PFSK-1 (cell line): ENCODE results near the gene TRIM44.

Source experiments
- FOXP2 ChIP-seq: optimal IDR thresholded peaks from 2 replicates; pipeline ENCODE3; 2011; ENCODE audit warnings: borderline replicate concordance, control low read depth, inconsistent platforms; ENCODE audit not compliant: insufficient read depth; ENCODE audit errors: extremely low read length, extremely low read depth
- POLR2AphosphoS5 ChIP-seq: IDR thresholded peaks from 2 replicates; pipeline ENCODE4 v1.6.1; 2012; ENCODE audit warnings: low read depth, mild to moderate bottlenecking, control low read depth, low read length, moderate library complexity
- SIN3A ChIP-seq: IDR thresholded peaks from 2 replicates; pipeline ENCODE4 v1.6.1; 2012; ENCODE audit warnings: mild to moderate bottlenecking, low read length, moderate library complexity, borderline replicate concordance; ENCODE audit not compliant: insufficient read depth
- TAF1 ChIP-seq: IDR thresholded peaks from 2 replicates; pipeline ENCODE4 v1.6.1; 2012; ENCODE audit warnings: low read length, control low read depth, borderline replicate concordance; ENCODE audit not compliant: insufficient read depth
- TF ChIP-seq, protein P1 (sequence below), 2 experiments: IDR thresholded peaks; 2 replicates each; pipeline versions ENCODE4 v1.6.1 to v1.8.0; 2011 to 2012; ENCODE audit warnings: low read depth in 2 of 2, low read length in 2 of 2, control low read depth in 1 of 2, inconsistent platforms in 1 of 2, mild to moderate bottlenecking in 1 of 2, moderate library complexity in 1 of 2; ENCODE audit not compliant: insufficient read depth in 1 of 2

Gene TRIM44

DNA sequence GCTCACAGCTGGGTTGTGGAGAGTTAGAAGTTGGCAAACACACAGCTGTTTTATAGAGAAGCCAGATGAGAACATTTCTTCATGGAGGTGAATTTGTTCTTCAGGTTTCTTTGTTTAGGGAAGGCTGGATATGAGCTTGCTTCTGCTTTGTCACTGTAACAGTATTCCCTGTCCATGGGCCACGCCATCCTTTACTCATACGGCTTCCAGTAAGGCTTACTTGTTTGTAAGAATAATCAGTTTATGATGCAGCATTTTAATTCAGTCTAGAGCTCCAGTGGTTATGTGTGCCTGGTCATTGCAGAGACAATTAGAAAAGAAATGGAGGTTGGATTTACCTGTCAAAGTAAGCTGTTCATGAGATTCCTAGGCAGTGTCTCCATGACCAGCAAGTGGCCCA is 131.8 kb downstream of the TRIM44 start:
- TF ChIP-seq FOXP2 (no peak), TAF1 (no peak), SIN3A (no peak), POLR2AphosphoS5 (no peak)
- TF ChIP-seq, protein P1, sequence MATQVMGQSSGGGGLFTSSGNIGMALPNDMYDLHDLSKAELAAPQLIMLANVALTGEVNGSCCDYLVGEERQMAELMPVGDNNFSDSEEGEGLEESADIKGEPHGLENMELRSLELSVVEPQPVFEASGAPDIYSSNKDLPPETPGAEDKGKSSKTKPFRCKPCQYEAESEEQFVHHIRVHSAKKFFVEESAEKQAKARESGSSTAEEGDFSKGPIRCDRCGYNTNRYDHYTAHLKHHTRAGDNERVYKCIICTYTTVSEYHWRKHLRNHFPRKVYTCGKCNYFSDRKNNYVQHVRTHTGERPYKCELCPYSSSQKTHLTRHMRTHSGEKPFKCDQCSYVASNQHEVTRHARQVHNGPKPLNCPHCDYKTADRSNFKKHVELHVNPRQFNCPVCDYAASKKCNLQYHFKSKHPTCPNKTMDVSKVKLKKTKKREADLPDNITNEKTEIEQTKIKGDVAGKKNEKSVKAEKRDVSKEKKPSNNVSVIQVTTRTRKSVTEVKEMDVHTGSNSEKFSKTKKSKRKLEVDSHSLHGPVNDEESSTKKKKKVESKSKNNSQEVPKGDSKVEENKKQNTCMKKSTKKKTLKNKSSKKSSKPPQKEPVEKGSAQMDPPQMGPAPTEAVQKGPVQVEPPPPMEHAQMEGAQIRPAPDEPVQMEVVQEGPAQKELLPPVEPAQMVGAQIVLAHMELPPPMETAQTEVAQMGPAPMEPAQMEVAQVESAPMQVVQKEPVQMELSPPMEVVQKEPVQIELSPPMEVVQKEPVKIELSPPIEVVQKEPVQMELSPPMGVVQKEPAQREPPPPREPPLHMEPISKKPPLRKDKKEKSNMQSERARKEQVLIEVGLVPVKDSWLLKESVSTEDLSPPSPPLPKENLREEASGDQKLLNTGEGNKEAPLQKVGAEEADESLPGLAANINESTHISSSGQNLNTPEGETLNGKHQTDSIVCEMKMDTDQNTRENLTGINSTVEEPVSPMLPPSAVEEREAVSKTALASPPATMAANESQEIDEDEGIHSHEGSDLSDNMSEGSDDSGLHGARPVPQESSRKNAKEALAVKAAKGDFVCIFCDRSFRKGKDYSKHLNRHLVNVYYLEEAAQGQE (IDR thresholded peaks at IDR 0.05; ENCODE audit: insufficient read depth in 1 of 2, low read depth in 2 of 2, low read length in 2 of 2): no peak

DNA sequence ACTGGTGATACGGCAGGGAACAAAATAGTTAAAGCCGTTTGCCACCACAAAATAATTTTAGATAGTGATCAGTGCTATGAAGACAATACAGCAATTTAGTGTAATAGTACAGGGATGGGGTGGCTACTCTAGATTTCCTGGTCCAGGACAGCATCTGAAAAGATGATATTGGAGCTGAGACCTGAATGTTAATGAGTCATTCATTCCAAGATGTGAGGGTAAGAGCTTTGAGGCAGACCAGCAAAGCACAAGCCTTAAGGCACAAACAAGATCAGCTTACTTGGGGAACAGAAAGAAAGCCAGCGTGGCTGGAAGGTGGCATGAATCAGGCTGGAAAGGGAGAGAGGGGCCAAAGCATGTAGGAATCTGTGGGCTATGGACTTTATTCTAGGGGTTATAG is 132.3 kb downstream of the TRIM44 start:
- TF ChIP-seq, protein P1 (IDR thresholded peaks at IDR 0.05; ENCODE audit: insufficient read depth in 1 of 2, low read depth in 2 of 2, low read length in 2 of 2): no peak
- TF ChIP-seq TAF1 (no peak), POLR2AphosphoS5 (no peak), SIN3A (no peak), FOXP2 (no peak)

DNA sequence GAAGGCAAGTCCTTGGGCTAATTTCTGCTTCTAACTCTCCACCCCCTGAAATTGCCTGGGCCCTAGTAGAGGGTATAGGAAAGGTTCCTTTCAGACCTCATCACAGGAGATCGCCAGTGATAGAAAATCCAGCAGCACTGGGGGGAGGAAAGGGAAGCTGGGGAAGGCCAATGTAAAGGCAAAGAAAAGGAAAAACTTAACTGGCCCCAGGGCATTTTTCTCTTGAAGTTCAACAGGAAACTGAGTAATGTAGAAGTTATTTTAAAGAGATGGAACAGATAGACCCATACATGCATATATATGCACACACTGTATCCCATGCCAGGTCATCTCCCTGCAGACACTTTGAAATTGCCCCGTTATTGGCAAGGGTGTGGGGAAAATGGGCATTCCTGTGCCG is 134.0 kb downstream of the TRIM44 start:
- TF ChIP-seq SIN3A (0 out of 2 replicates have a peak, but pooled peaks have one; percentile 12), FOXP2 (no peak)

DNA sequence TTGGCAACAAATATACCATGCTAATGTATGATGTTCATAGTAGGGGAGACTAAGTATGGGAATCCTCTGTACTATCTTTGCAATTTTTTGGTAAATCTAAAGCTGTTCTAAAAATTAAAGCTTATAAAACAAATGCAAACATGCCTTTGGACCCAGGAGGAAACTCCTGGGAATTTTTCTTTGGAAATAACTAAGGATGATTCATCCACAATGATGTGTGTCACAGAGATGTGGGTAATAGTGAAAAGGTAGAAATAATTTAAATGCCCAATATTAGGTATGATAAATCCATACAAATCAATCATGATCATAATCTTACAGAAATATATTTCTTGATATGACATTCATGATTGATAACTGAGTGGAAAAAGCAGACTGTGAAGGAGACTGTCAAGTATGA is 135.8 kb downstream of the TRIM44 start:
- TF ChIP-seq, protein P1 (IDR thresholded peaks at IDR 0.05; ENCODE audit: insufficient read depth in 1 of 2, low read depth in 2 of 2, low read length in 2 of 2): no peak
- no peak for TF ChIP-seq SIN3A
- no peak for TF ChIP-seq POLR2AphosphoS5
- TF ChIP-seq FOXP2: no peak
- no peak for TF ChIP-seq TAF1

DNA sequence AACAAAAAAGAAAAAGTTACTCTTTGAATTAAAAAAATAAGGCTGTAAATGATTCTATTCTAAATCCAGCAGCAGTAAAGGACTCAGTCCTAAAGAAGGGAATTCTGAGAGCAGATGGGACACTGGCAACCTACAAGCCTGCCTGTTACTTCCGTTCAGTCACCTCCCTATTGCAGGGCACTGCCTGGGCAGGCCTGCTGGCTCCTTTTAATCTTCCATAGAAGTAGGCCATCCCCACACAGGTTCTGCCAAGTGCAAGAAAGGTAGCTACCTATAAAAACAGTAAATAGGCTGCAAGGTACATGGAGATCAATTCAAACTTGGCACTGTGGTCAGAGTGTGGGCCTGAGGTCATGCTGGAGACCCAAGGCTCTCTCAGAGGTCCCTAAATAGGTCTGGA is 136.4 kb downstream of the TRIM44 start:
- TF ChIP-seq FOXP2: no peak
- TF ChIP-seq TAF1: no peak
- TF ChIP-seq, protein P1 (IDR thresholded peaks at IDR 0.05; ENCODE audit: insufficient read depth in 1 of 2, low read depth in 2 of 2, low read length in 2 of 2): no peak
- TF ChIP-seq POLR2AphosphoS5: no peak
- no peak for TF ChIP-seq SIN3A
